MM.1S (cell line): ENCODE measurements around the gene SNX8.

ENCODE experiments used
- EZH2 ChIP-seq: fragments of 300-600 bp; sonication (generic); optimal IDR thresholded peaks from 2 replicates; pipeline ENCODE3; 2017; ENCODE audit warnings: low read depth, mild to moderate bottlenecking, antibody characterized with exemption, low read length, mixed read lengths
- EZH2phosphoT487 ChIP-seq: fragments of 300-600 bp; sonication (generic); IDR thresholded peaks from 2 replicates; pipeline ENCODE4 v1.6.1; 2018; ENCODE audit warnings: antibody characterized with exemption, low read length
- TF ChIP-seq, protein P1 (sequence below): fragments of 300-600 bp; sonication (generic); IDR thresholded peaks from 2 replicates; pipeline ENCODE4 v1.5.1; 2016; ENCODE audit warnings: antibody characterized with exemption, low read length, mixed read lengths

DNA sequence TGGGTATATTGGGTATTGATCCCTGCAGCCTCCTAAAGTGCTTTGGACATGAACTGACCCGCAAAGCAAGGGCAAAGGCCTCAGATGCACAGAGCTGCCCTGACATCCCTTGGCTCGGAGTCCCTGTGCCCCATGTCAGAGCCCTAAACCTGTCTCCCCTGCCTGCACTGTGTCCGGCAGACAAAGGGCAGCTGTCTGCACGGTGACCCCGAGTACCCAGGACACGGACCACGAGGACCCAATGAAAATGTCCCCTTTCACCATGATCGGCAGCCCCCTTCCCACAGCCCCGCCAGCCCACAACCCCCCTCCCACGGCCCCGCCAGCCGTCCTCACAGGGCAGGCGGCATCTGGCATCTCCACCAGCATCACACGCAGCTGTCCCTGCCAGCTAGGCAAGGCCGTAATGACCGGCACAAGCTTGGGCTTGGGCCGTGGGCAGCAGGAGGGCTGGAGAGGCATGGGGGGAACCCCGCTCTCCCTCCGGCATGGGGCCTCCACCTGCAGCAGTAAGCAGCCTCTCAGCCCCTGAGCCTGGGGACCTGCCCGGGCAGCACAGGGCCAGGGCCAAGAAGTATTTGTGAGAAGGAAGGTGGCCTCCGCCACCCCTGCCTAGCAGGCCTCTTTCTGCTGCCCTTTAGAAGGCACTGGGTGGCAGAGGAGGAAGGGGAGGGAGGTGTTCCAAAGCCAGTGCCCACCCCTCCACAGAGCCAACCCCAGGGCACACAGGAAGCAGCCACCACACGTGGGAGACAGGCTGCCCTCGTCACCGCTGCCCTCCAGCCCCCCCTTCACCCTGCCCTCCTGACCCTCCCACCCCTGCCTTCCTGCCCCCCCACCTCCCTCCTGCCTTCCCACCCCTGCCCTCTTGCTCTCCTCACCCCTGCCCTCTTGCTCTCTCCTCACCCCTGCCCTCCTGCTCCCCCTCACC lies 62.1 kb downstream of the SNX8 start:
- TF ChIP-seq, protein P1, sequence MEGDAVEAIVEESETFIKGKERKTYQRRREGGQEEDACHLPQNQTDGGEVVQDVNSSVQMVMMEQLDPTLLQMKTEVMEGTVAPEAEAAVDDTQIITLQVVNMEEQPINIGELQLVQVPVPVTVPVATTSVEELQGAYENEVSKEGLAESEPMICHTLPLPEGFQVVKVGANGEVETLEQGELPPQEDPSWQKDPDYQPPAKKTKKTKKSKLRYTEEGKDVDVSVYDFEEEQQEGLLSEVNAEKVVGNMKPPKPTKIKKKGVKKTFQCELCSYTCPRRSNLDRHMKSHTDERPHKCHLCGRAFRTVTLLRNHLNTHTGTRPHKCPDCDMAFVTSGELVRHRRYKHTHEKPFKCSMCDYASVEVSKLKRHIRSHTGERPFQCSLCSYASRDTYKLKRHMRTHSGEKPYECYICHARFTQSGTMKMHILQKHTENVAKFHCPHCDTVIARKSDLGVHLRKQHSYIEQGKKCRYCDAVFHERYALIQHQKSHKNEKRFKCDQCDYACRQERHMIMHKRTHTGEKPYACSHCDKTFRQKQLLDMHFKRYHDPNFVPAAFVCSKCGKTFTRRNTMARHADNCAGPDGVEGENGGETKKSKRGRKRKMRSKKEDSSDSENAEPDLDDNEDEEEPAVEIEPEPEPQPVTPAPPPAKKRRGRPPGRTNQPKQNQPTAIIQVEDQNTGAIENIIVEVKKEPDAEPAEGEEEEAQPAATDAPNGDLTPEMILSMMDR = no peak
- TF ChIP-seq EZH2 = no peak
- TF ChIP-seq EZH2phosphoT487 = no peak
